Measurements from ENCODE around the gene ANAPC2. TPM values are rescaled to one million over a fixed set of nuclear protein-coding genes. Genes with fewer than 3 reads are reported as not detected.

Gene ANAPC2
- total and polyA plus RNA-seq, 12 donors: 23.7 to 69.6 (median 27.7) TPM

GRCh38 chr9:137215196-137215986 lies 27.0 kb upstream of the ANAPC2 start:
- ATAC-seq (no peak), DNase-seq (no peak)
- Histone ChIP-seq H3K27me3 (no peaks in the 10 kb centered on the region), H3K27ac (no peak overlapping the region), H3K4me1 (peaks cover 10 to 28% (median 19%) of the 10 kb centered on the region in 9 donors), H3K9me3 (no peaks in the 10 kb centered on the region), H3K4me3 (no peak overlapping the region), H3K36me3 (peaks cover 0 to 35% (median 0%) of the 10 kb centered on the region in 9 donors)
- intact Hi-C loops (cut with DNase I): no loop called here
- TF ChIP-seq CTCF (IDR thresholded peaks at IDR 0.05): no peak
- 94 to 97% methylated on average over 22 of the region's 22 CpGs for WGBS, 2 donors

- H3K36me3 ChIP-seq: peaks cover 0 to 41% (median 0%) of the 10 kb centered on the region in 9 donors
- H3K4me3 ChIP-seq: no peak overlapping the region
- TF ChIP-seq CTCF (IDR thresholded peaks at IDR 0.05): no peak
- ATAC-seq (no peak), DNase-seq (no peak)
- intact Hi-C loops (cut with DNase I): no loop called here
- H3K9me3 ChIP-seq: no peaks in the 10 kb centered on the region
- peaks cover 10 to 28% (median 19%) of the 10 kb centered on the region in 9 donors for H3K4me1 ChIP-seq
- H3K27me3 ChIP-seq: no peaks in the 10 kb centered on the region
- WGBS, 2 donors: 94% methylated on average over 18 to 19 of the region's 19 CpGs
- no peak overlapping the region for H3K27ac ChIP-seq
These were observed 26.3 kb upstream of the ANAPC2 start for GRCh38 chr9:137214620-137215019.

- no peaks in the 10 kb centered on the region for H3K27me3 ChIP-seq
- H3K9me3 ChIP-seq: no peaks in the 10 kb centered on the region
- H3K4me1 ChIP-seq: peaks cover 4 to 17% (median 12%) of the 10 kb centered on the region in 9 donors
- TF ChIP-seq CTCF (IDR thresholded peaks at IDR 0.05): peak in 1 of 9 donors; percentile 5
- DNase-seq (no peak), ATAC-seq (no peak)
- H3K27ac ChIP-seq: no peak overlapping the region
- intact Hi-C loops (cut with DNase I): no loop called here
- peaks cover 0 to 52% (median 0%) of the 10 kb centered on the region in 9 donors for H3K36me3 ChIP-seq
- no peak overlapping the region for H3K4me3 ChIP-seq
- 91% methylated on average over 49 of the region's 49 CpGs for WGBS, 2 donors
These were observed 25.1 kb upstream of the ANAPC2 start for GRCh38 chr9:137213160-137214060.

GRCh38 chr9:137212520-137212919 lies 24.2 kb upstream of the ANAPC2 start:
- TF ChIP-seq CTCF (IDR thresholded peaks at IDR 0.05): no peak
- DNase-seq (no peak), ATAC-seq (no peak)
- intact Hi-C loops (cut with DNase I): no loop called here
- Histone ChIP-seq H3K4me3 (no peak overlapping the region), H3K27ac (no peak overlapping the region), H3K4me1 (peaks cover 0 to 9% (median 5%) of the 10 kb centered on the region in 9 donors), H3K9me3 (no peaks in the 10 kb centered on the region), H3K36me3 (peaks cover 0 to 52% (median 0%) of the 10 kb centered on the region in 9 donors), H3K27me3 (no peaks in the 10 kb centered on the region)
- 83 to 84% methylated on average over 21 of the region's 21 CpGs for WGBS, 2 donors

Measured in heart right ventricle (tissue), 16 donors.